ENCODE data around the gene MRPL21. TPM values are rescaled to one million over a fixed set of nuclear protein-coding genes. Genes with fewer than 3 reads are reported as not detected.
A peak's percentile ranks its signal among the peaks of the same experiment; 100 is the strongest.

The MRPL21 gene
- total and polyA plus RNA-seq, 2 of the 13 experiments (the other 11 are each of a cell fraction or from before 2014, with no cell fraction given): 61.5 to 100 TPM

DNA sequence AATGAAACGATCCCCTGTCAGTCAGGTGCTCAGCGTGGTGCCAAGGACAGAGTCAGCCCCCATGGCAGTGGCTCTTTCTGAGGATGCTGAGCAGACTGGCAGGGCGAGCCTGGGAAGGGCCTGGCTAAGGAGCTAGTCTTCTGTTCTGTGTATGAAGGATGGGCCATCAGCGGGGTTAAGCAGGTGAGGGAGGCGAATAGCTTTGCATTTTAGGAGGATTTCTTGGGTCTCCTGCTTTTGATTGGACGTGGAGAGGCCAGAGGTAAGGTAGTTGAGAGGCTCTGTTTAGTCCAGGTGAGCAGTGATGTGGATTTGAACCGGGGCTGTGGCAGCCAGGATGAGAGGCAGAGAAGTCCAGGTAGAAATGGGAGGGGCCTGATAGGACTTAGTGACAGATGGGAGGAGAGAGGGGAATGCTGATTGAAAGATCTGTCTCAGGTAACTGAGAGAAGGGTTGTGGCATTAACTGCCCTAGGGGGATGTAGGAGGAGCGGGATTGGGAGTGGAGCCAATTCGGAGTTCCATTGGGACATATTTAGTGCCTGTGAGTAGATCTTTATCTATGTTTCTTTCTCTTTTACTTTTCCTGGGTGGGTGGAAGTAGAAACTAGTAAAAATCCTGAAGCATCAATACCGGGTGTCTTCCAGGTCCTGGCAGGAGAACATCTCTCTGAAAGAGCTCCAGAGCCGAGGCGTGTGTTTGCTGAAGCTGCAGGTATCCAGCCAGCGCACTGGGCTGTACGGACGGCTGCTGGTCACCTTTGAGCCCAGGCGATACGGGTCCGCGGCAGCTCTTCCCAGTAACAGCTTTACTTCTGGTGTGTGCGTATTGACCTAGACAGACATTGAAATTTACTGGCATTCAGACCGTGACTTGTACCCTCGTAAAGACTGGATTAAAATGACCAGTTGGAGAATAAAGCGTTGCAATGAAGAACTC is 2.1 kb upstream of the MRPL21 start:
- H2AFZ ChIP-seq (ENCODE audit: low read length): no peak overlapping the region
- CTCF ChIA-PET (ENCODE audit: low intra/inter-chr PET ratio, low total read pairs): no interaction called here

More for the DNA sequence above, 2.1 kb upstream of the MRPL21 start:
- WGBS (ENCODE audit: low lambda C conversion rate): 83% methylated on average over 21 of the region's 23 CpGs
- Histone ChIP-seq H3K4me2 (ENCODE audit: low read depth, low read length) (peak overlapping the region; percentile 76), H3K36me3 (replicated peaks in 1 of 2; ENCODE audit: control insufficient read depth in 1 of 2, insufficient read depth in 2 of 2, low read length in 2 of 2) (peaks cover 9 to 32% of the 10 kb centered on the region in 2 experiments), H3K27ac (ENCODE audit: extremely low read length, insufficient read depth, low read length) (no peak overlapping the region), H3K9me3 (ENCODE audit: low read length) (no peaks in the 10 kb centered on the region), H3K27me3 (ENCODE audit: control insufficient read depth in 1 of 2, insufficient read depth in 2 of 2, low read length in 2 of 2) (peaks cover 0 to 3% of the 10 kb centered on the region in 2 experiments; a peak in 1 of 5 replicates), H3K9ac (ENCODE audit: insufficient read depth, low read depth, low read length) (peak overlapping the region; percentile 95; the same call in 1 of the 2 replicates), H3K79me2 (ENCODE audit: insufficient read depth, low read length) (peaks cover 54% of the 10 kb centered on the region), H3K4me1 (ENCODE audit: insufficient read depth, low read length) (peaks cover 32% of the 10 kb centered on the region), H4K20me1 (ENCODE audit: insufficient read depth, low read length) (no peaks in the 10 kb centered on the region), H3K4me3 (replicated peaks in 1 of 3; ENCODE audit: insufficient read depth in 1 of 3, low read depth in 2 of 3, low read length in 3 of 3) (peak overlapping the region; percentile 71 to 95 (median 83))
- in situ Hi-C loops (cut with HindIII; ENCODE audit: extremely low pct_ligation_motif_present, low pct_unique_long_range_greater_than_20kb): no loop called here
- BruUV-seq (replicated peaks): no TSS peak
- intact Hi-C loops (cut with micrococcal nuclease; ENCODE audit: unreplicated experiment): no loop called here
- POLR2A ChIA-PET: interaction anchor here (1.7 kb wide), 1 partner anchor 49 kb away, joined by 3 read pairs; no protein-coding TSS in a partner anchor
- no peak for ATAC-seq
- no peak for TF ChIP-seq ZBTB1 (CRISPR knock-in tag; IDR thresholded peaks at IDR 0.05; ENCODE audit: borderline replicate concordance)
- TF ChIP-seq, protein P1, sequence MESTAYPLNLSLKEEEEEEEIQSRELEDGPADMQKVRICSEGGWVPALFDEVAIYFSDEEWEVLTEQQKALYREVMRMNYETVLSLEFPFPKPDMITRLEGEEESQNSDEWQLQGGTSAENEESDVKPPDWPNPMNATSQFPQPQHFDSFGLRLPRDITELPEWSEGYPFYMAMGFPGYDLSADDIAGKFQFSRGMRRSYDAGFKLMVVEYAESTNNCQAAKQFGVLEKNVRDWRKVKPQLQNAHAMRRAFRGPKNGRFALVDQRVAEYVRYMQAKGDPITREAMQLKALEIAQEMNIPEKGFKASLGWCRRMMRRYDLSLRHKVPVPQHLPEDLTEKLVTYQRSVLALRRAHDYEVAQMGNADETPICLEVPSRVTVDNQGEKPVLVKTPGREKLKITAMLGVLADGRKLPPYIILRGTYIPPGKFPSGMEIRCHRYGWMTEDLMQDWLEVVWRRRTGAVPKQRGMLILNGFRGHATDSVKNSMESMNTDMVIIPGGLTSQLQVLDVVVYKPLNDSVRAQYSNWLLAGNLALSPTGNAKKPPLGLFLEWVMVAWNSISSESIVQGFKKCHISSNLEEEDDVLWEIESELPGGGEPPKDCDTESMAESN (CRISPR knock-in tag; conservative IDR thresholded peaks at IDR 0.05): no peak
- TF ChIP-seq, protein P2, sequence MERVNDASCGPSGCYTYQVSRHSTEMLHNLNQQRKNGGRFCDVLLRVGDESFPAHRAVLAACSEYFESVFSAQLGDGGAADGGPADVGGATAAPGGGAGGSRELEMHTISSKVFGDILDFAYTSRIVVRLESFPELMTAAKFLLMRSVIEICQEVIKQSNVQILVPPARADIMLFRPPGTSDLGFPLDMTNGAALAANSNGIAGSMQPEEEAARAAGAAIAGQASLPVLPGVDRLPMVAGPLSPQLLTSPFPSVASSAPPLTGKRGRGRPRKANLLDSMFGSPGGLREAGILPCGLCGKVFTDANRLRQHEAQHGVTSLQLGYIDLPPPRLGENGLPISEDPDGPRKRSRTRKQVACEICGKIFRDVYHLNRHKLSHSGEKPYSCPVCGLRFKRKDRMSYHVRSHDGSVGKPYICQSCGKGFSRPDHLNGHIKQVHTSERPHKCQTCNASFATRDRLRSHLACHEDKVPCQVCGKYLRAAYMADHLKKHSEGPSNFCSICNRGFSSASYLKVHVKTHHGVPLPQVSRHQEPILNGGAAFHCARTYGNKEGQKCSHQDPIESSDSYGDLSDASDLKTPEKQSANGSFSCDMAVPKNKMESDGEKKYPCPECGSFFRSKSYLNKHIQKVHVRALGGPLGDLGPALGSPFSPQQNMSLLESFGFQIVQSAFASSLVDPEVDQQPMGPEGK (CRISPR knock-in tag; IDR thresholded peaks at IDR 0.05): no peak
- TF ChIP-seq ZBTB38 (CRISPR knock-in tag; IDR thresholded peaks at IDR 0.05): peak; percentile 87
- TF ChIP-seq, protein P3, sequence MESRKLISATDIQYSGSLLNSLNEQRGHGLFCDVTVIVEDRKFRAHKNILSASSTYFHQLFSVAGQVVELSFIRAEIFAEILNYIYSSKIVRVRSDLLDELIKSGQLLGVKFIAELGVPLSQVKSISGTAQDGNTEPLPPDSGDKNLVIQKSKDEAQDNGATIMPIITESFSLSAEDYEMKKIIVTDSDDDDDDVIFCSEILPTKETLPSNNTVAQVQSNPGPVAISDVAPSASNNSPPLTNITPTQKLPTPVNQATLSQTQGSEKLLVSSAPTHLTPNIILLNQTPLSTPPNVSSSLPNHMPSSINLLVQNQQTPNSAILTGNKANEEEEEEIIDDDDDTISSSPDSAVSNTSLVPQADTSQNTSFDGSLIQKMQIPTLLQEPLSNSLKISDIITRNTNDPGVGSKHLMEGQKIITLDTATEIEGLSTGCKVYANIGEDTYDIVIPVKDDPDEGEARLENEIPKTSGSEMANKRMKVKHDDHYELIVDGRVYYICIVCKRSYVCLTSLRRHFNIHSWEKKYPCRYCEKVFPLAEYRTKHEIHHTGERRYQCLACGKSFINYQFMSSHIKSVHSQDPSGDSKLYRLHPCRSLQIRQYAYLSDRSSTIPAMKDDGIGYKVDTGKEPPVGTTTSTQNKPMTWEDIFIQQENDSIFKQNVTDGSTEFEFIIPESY (CRISPR knock-in tag; IDR thresholded peaks at IDR 0.05): peak; percentile 65; the same call in 1 of the 2 replicates
- TF ChIP-seq GPN1 (CRISPR knock-in tag; IDR thresholded peaks at IDR 0.05; ENCODE audit: borderline replicate concordance): no peak
- TF ChIP-seq POGZ (CRISPR knock-in tag; IDR thresholded peaks at IDR 0.05): no peak
- no peak for TF ChIP-seq ZNF3 (CRISPR knock-in tag; IDR thresholded peaks at IDR 0.05)
- no peak for DNase-seq (ENCODE audit: low spot score)
- no peak for FAIRE-seq

Measured in HepG2 (cell line).